Medulla oblongata (tissue), 1 donor: ENCODE results near the gene LAMA2.
"Not testable (repeated sequence)": the region's sequence is repeated elsewhere in the genome, so short reads cannot be mapped to it uniquely, and the experiment has no call there.

Experiments
- DNase-seq: peaks from one replicate; pipeline ENCODE4 v3.0.0-alpha.2; 2015; ENCODE audit errors: extremely low spot score

The LAMA2 gene

DNA sequence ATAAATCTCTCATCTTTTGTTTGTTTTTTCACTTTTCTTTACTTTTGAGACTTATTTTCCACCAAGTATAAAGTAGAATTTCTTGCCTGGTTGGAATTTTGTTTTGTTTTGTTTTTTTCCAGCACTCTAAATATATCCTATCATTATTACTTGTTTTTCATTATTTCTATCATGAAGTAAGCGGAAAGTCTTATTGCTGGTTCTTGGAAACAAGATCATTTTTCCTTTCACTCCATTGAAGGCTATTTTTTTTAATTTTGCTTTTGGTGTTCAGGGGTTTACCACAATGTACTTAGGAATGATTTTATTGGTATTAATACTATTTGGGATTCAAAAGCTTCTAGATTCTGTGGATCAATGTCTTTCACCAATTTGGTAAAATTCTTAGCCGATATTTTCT is 190.1 kb downstream of the LAMA2 start:
- DNase-seq = no peak

GRCh38 chr6:129073691-129074395 is 190.9 kb downstream of the LAMA2 start:
- no peak for DNase-seq

DNA sequence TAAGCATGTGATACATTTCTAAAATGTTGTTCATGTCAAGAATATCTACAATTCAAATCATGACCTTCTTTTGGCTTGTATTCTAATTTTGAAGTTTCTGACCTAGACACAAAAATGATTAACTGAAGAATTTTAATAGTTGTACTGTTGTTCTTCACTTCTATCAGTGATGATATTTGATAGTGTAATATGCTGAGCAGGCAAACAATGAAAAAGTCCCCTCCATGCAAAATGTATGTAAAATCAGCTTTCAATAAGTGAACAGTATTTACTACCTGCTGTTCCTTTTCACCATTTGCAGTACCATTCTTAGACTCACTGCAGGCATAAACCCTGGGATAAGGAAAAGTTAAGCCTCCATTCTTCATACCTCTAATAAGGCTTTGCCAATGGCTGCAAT is 201.5 kb downstream of the LAMA2 start:
- DNase-seq = no peak

GRCh38 chr6:129088481-129088880 is 205.5 kb downstream of the LAMA2 start:
- DNase-seq = not testable (repeated sequence)

DNA sequence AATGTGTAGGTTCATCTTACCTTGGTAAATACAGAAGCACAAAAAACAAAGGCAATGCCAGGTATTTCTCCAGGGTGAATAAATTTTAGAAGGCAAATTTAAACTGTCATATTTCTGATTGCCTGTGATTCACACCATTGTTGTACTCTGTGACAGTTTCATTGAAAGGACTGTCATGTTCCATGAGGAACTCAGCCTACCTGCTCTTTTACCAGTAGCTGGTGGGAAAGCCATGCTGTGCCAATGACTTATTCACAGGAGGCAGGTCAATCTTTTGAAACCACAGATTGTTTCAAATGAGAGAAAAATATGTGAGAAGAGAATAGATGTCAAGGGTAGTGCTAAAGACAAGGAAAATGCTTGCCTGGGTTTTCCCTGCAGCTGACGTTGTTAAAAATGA is 206.4 kb downstream of the LAMA2 start:
- DNase-seq = no peak

DNA sequence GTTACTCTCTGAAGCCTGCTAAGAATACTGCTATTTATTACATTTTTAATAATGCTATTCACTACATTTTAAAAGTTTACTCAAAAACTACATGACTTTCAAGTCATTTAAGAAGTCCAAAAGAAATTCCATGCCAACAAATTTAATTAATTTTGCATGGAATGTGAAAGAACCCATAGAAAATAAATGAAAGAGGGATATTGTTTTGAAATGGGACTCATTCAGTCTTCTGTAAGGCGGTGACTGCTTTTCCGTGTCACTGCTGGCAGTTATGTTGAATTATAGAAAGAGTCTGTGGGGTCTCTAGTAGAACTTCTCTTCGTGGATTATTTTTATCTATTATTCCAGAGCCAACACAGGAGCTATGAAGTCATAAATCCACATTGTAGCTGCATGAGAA is 211.2 kb downstream of the LAMA2 start:
- no peak for DNase-seq

- no peak for DNase-seq
Measured at GRCh38 chr6:129096651-129097290, 213.8 kb downstream of the LAMA2 start.

- no peak for DNase-seq
Measured at GRCh38 chr6:129098061-129098553, 215.2 kb downstream of the LAMA2 start.

GRCh38 chr6:129099696-129100095 is 216.8 kb downstream of the LAMA2 start:
- DNase-seq = no peak

GRCh38 chr6:129100164-129100563 is 217.2 kb downstream of the LAMA2 start:
- no peak for DNase-seq

- no peak for DNase-seq
Measured at GRCh38 chr6:129102741-129103140, 219.8 kb downstream of the LAMA2 start.

GRCh38 chr6:129104131-129104530 is 221.2 kb downstream of the LAMA2 start:
- no peak for DNase-seq

DNA sequence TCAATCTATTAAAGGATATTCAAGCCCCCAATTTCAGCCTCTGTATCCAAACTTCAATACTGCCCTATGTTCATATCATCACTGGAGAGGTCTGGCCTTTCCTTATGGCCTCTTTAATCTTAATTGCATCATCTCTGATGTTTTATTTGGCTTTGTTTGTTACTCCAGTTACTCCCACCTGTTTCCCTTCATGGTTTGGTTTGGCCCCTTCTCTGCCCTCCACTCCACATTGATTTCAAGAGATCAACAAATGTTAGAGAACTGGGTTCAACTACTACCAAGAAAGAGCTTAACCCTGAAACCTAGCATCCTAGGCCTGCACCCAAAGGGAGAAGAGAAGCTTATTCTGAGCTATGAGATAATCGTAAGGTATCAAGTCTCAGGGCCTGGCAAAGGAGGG is 221.6 kb downstream of the LAMA2 start:
- no peak for DNase-seq

GRCh38 chr6:129105035-129105434 is 222.1 kb downstream of the LAMA2 start:
- DNase-seq = peak; percentile 52

- no peak for DNase-seq
Measured at GRCh38 chr6:129105793-129106192, 222.9 kb downstream of the LAMA2 start.

DNA sequence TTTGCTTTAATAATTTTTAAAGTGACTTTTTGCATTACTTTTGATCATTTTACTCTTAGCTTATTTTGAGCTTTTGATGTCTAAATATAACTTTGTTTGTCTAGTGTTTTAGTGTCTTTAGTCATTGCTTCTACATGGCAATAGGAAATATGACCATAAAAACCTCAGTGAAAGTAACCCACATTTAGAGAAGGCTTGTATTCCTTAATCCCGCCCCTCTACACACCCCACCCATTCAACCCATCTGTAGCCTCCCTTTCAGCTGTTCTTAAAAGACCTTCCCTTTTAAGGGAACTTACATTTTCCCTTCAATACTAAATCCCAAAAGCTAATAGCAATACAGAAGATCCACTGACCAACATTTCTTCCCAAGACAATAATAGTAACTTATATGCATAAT is 225.4 kb downstream of the LAMA2 start:
- DNase-seq = no peak

GRCh38 chr6:129110690-129111343 is 227.9 kb downstream of the LAMA2 start:
- no peak for DNase-seq

DNA sequence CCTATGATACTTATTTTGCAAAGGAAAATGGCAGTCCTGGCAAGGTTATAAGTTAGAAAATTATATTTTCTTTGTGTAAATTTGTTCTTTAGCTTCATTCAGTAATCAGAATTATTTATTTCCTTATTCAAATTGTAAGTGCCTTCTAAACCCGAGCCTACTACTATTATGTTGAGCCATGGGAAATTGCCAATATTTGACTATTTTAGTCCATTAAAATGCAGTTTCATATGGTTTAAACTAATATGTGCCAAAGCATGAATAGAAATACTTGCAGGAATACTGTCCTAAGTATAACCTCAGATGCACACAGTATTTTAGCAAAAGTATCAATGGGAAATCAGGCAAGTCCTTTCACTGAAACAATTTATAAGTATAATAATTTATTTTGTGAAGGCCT is 228.4 kb downstream of the LAMA2 start:
- DNase-seq = no peak

GRCh38 chr6:129111853-129112252 is 228.9 kb downstream of the LAMA2 start:
- no peak for DNase-seq

DNA sequence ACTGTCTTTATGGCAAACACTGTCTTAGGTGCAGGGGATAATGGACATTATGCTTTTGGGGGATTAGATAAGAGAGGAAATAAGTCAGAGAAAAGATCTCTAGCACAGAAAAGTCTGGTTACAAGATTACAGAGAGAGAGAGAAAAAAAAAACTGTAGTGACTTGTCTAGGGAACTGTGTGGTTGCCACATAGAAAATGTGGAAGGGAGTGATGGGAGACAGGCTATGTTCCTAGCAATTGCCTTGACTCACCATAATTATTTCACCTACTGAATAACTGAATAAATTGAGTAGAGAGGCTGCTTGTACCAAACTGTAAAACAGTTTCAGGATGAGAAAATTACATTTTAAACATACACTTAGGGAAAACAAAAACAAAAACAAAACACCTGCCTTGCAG is 229.7 kb downstream of the LAMA2 start:
- DNase-seq = no peak

DNA sequence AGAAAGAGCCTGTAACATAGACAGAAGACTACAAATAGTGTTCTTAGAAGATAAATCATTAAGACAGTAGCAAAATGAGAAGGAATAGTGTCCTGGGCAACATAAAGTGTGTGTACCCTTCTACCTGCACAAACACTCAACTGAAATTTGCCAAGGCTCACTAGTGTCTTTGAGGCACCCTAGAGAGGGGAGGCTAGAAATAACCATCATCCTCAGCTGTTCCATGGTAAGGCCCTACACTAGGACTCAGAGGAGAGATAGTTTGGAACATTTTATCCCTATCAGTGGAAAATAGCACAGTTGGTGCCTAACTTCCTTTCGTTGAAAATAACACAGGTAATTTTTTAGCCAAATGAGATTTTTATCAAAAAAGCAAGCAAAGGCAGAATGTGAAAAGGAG is 230.7 kb downstream of the LAMA2 start:
- DNase-seq = no peak

DNA sequence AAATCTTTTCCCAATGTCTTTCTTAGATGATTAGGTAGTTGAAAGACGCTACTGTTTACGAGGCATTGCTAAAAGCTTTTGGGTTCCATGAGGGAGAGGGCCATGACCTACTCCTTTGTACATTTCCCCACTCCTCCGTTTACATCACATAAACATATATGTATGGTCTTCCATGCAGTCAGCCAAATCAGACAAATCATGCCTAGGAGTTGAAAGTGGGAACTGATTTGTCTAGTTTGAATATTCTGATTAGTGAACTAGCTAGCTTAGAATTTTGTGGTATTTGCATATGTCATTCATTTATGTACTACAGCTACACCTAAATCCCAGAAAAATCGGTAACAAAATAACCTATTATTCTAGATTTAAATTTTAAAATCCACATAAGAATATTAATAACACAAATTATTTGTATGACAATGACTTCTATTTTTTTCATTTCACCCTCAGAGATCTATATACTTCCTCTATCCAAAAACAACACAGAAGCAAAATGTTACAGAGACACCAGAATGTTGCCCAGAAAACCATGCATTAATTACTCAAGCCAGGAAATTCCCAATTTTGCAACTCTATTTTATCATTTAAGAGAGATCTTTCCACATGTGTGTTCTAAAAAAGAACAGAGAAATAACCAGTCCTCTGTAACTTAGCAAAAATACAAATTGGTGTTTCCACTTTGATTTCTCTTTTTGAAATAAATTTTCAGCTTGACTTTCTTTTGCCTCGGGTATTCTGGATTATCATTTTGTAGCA is 231.9 kb downstream of the LAMA2 start:
- no peak for DNase-seq
